Stimulated activated CD4-positive, alpha-beta T cell treated with anti-CD3 and anti-CD28 coated beads, Interleukin-1b, Interleukin-23, amount 100 ng/mL, for 1 hour (primary cell): ENCODE results near the gene HEATR5A.
"Not testable (repeated sequence)": the region's sequence is repeated elsewhere in the genome, so short reads cannot be mapped to it uniquely, and the experiment has no call there.

Experiments
- DNase-seq, 2 donors: peaks; one replicate each; pipeline ENCODE4 v3.0.0-alpha.2; 2020; ENCODE audit warnings: low read depth in 2 of 2

HEATR5A gene

GRCh38 chr14:31389946-31390345 lies 30.4 kb downstream of the HEATR5A start:
- no peak for DNase-seq

GRCh38 chr14:31388687-31389413 lies 31.5 kb downstream of the HEATR5A start:
- DNase-seq, result no peak

GRCh38 chr14:31387091-31387490 lies 33.3 kb downstream of the HEATR5A start:
- no peak for DNase-seq

GRCh38 chr14:31386271-31386670 lies 34.1 kb downstream of the HEATR5A start:
- DNase-seq, result no peak

GRCh38 chr14:31382221-31382620 lies 38.1 kb downstream of the HEATR5A start:
- DNase-seq, result no peak

GRCh38 chr14:31380106-31380505 lies 40.2 kb downstream of the HEATR5A start:
- no peak for DNase-seq

GRCh38 chr14:31379125-31379947 lies 41.0 kb downstream of the HEATR5A start:
- DNase-seq, result not testable (repeated sequence)

- DNase-seq, result no peak
Measured at GRCh38 chr14:31377433-31377832, 42.9 kb downstream of the HEATR5A start.

- no peak for DNase-seq
Measured at GRCh38 chr14:31371646-31372045, 48.7 kb downstream of the HEATR5A start.

GRCh38 chr14:31363331-31364073 lies 56.8 kb downstream of the HEATR5A start:
- no peak for DNase-seq

GRCh38 chr14:31362746-31363145 lies 57.6 kb downstream of the HEATR5A start:
- DNase-seq, result no peak

- DNase-seq, result not testable (repeated sequence)
Measured at GRCh38 chr14:31361761-31362160, 58.6 kb downstream of the HEATR5A start.

- no peak for DNase-seq
Measured at GRCh38 chr14:31360919-31361662, 59.3 kb downstream of the HEATR5A start.

- DNase-seq, result no peak
Measured at GRCh38 chr14:31357279-31357678, 63.1 kb downstream of the HEATR5A start.

- DNase-seq, result no peak
Measured at GRCh38 chr14:31346097-31346496, 74.3 kb downstream of the HEATR5A start.

GRCh38 chr14:31341280-31341679 lies 79.1 kb downstream of the HEATR5A start:
- DNase-seq, result no peak

- DNase-seq, result no peak
Measured at GRCh38 chr14:31340297-31341063, 79.9 kb downstream of the HEATR5A start.

- no peak for DNase-seq
Measured at GRCh38 chr14:31339743-31340142, 80.6 kb downstream of the HEATR5A start.

GRCh38 chr14:31337331-31337730 lies 83.0 kb downstream of the HEATR5A start:
- no peak for DNase-seq

GRCh38 chr14:31336646-31337045 lies 83.7 kb downstream of the HEATR5A start:
- DNase-seq, result no peak

- DNase-seq, result not testable (repeated sequence)
Measured at GRCh38 chr14:31331395-31331794, 89.0 kb downstream of the HEATR5A start.
